H1 (cell line): ENCODE results near the gene PLGLB1. TPM values are rescaled to one million over a fixed set of nuclear protein-coding genes. Genes with fewer than 3 reads are reported as not detected.

Experiments used
- polyA plus RNA-seq, 7 experiments: library from polyadenylated mRNA; depleted of rRNA in 3 of 7; stranded (reverse) in 5 of 7; unstranded in 2 of 7; fragments of >200 nt in 5 of 7; fragments of 200-250 nt in 2 of 7; gene quantifications; 1 replicate in 5 of 7; 2 replicates in 1 of 7; 4 replicates in 1 of 7; pipeline versions ENCODE4 v1.2.1 to v1.2.3, GENCODE V29; 2011 to 2013; ENCODE audit warnings: missing spikeins in 2 of 7, mixed read lengths in 2 of 7
- small RNA-seq: library from polyadenylated mRNA; stranded (forward); fragments of <200 nt; extraction: miRNeasy Mini kit (QIAGEN cat#:217004); gene quantifications from one replicate; pipeline ENCODE3, GENCODE V24; 2013; ENCODE audit not compliant: insufficient read depth
- total RNA-seq: library from RNA; stranded (reverse); fragmentation: NEBNext Ultra II Directional; extraction: Animal tissue kit (Norgen Biotek cat#: 25700); gene quantifications from 2 replicates; pipeline ENCODE4 v1.2.1, GENCODE V29; 2021

The PLGLB1 gene
- total and polyA plus RNA-seq, 2 of the 8 experiments (the other 6 are each of a cell fraction or from before 2014, with no cell fraction given), result 0.14 TPM; not detected in 1

Small RNAs within 50 kb of the gene (small RNA-seq; reads per million reads assigned to genes)
- not detected for gene AC125232.1

Other genes with a start within 250 kb of the PLGLB1 start
- gene CD8A, start 230.9 kb downstream of the PLGLB1 start, total RNA-seq, result 0.39 and 0.48 TPM in 2 replicates
- gene CD8A, start 230.9 kb downstream of the PLGLB1 start, polyA plus RNA-seq (2011; rRNA removed), result 0.14 and 0.20 TPM in 2 replicates
- 0.35 and 0.57 TPM in 2 replicates for gene CD8B, start 160.0 kb downstream of the PLGLB1 start, total RNA-seq
- 0.52 and 0.63 TPM in 2 replicates for gene CD8B, start 160.0 kb downstream of the PLGLB1 start, polyA plus RNA-seq (2011; rRNA removed)
- 1.9 and 3.1 TPM in 2 replicates for gene RGPD1, start 79.7 kb downstream of the PLGLB1 start, total RNA-seq
- 0.09 and 0.88 TPM in 2 replicates for gene RGPD1, start 79.7 kb downstream of the PLGLB1 start, polyA plus RNA-seq (2011; rRNA removed)